ENCODE results near the gene MSX2.

Gene MSX2

DNA sequence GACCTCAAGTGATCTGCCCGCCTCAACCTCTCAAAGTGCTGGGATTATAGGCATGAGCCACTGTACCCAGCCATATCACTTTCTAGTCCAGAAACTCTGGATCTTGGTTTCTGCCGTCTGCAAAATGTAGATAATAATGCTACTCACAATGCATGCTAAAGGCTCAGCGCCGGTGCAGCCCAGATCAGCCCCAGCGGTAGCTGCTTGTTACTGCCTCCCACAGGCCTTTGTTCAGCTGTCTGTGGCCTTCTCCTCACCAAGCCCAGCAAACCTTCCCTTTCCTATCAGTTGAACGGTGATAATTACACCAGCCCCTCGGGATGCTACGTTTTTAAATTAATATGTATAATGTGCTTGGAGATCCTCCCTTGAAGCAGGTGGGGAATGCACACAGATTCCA, 26.2 kb upstream of the MSX2 start:
- in situ Hi-C loops (cut with HindIII; ENCODE audit: low pct_unique_long_range_greater_than_20kb, low sequenced_read_pairs) = no loop called here
- no peak for DNase-seq (ENCODE audit: low read depth in 1 of 2, low spot score in 1 of 2)

DNA sequence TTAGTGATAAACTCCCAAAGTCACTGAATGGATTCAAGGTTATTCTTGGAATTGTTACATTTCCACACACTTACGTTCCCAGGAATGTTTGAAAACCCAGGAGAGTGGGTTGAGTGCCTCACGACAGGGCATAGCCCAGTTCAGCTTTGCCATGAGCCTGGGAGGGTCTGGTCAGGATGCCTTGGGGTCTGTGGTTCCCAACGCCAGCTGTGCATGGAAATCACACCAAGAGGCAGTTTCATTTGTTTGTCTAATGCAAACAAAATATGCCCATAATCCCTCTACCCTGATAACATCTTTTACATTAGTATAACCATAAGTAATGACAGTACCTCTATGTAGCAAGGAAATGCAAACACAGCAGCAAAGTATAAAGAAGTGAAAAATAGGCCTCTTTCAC, 25.3 kb upstream of the MSX2 start:
- in situ Hi-C loops (cut with HindIII; ENCODE audit: low pct_unique_long_range_greater_than_20kb, low sequenced_read_pairs) = no loop called here
- DNase-seq (ENCODE audit: low read depth in 1 of 2, low spot score in 1 of 2) = peak in 1 of 2 experiments; percentile 44
- no peak for TF ChIP-seq JUND (IDR thresholded peaks at IDR 0.05; ENCODE audit: low read depth)

More for the DNA sequence above, 26.2 kb upstream of the MSX2 start:
- TF ChIP-seq JUND (IDR thresholded peaks at IDR 0.05; ENCODE audit: low read depth) = no peak

- TF ChIP-seq JUND (IDR thresholded peaks at IDR 0.05; ENCODE audit: low read depth) = no peak
- DNase-seq (ENCODE audit: low read depth in 1 of 2, low spot score in 1 of 2) = peak in 1 of 2 experiments; percentile 45
These were observed 17.3 kb upstream of the MSX2 start for GRCh38 chr5:174706997-174707572.

GRCh38 chr5:174707671-174708070, 16.7 kb upstream of the MSX2 start:
- DNase-seq (ENCODE audit: low read depth in 1 of 2, low spot score in 1 of 2) = no peak
- no peak for TF ChIP-seq JUND (IDR thresholded peaks at IDR 0.05; ENCODE audit: low read depth)
- in situ Hi-C loops (cut with HindIII; ENCODE audit: low pct_unique_long_range_greater_than_20kb, low sequenced_read_pairs) = no loop called here

More at GRCh38 chr5:174706997-174707572, 17.3 kb upstream of the MSX2 start:
- in situ Hi-C loops (cut with HindIII; ENCODE audit: low pct_unique_long_range_greater_than_20kb, low sequenced_read_pairs) = no loop called here

DNA sequence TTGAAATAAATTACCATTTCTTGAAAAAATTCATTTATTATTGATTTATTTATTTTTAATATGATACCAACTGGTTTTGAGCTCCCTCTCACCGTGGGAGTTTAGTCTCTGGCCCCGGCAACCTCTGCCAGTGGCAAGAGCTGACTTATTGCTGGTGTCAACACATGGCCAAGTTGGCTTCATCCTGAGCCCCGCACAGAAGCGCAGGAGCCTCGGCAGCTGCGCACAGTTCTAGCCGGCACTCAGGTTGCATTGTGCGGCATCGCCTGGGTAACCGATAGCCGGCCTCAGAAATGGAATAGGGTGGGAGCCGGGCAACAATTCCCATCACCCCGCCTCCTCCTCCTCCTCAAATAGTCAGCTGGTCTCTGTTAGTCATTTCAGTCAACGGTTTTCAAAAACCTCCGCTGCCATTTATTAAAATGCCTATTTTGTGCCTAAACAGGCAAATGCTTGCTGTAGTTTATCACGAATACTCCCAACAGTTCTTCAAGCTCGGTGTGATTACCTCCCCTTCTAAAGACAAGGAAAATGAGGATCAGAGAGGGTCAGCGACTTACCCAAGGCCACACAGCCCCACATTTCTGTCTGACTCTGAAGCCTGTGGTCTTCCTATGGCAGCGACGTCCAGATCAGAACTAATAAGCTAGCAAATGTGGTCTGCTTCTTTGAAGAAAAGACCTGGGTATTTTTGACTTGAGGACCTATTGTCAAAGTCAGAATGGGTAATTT, 15.7 kb upstream of the MSX2 start:
- in situ Hi-C loops (cut with HindIII; ENCODE audit: low pct_unique_long_range_greater_than_20kb, low sequenced_read_pairs) = no loop called here
- DNase-seq (ENCODE audit: low read depth in 1 of 2, low spot score in 1 of 2) = no peak
- no peak for TF ChIP-seq JUND (IDR thresholded peaks at IDR 0.05; ENCODE audit: low read depth)

GRCh38 chr5:174714751-174715150, 9.6 kb upstream of the MSX2 start:
- in situ Hi-C loops (cut with HindIII; ENCODE audit: low pct_unique_long_range_greater_than_20kb, low sequenced_read_pairs) = no loop called here
- TF ChIP-seq JUND (IDR thresholded peaks at IDR 0.05; ENCODE audit: low read depth) = no peak
- DNase-seq (ENCODE audit: low read depth in 1 of 2, low spot score in 1 of 2) = no peak

DNA sequence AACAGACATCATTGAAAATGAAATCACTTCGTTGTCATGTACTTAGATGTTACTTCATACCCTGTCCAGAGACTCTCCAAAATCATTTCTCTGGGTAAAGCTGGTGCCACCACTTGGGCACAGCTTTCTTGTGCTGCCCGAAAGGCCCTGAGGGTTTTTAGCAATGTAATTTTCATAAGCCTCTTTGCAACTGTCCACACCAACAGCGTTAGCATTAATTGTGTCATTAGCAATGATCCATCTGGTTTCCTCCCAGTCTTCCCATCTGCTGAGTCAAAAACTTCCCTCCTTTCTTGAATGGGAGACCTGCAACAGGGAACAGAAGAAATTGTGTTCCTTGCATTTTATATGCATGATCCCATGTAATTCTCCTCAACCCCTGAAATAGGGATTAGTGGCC, 8.6 kb upstream of the MSX2 start:
- no peak for DNase-seq (ENCODE audit: low read depth in 1 of 2, low spot score in 1 of 2)
- TF ChIP-seq JUND (IDR thresholded peaks at IDR 0.05; ENCODE audit: low read depth) = no peak
- in situ Hi-C loops (cut with HindIII; ENCODE audit: low pct_unique_long_range_greater_than_20kb, low sequenced_read_pairs) = no loop called here

GRCh38 chr5:174717826-174718455, 6.4 kb upstream of the MSX2 start:
- in situ Hi-C loops (cut with HindIII; ENCODE audit: low pct_unique_long_range_greater_than_20kb, low sequenced_read_pairs) = no loop called here
- TF ChIP-seq JUND (IDR thresholded peaks at IDR 0.05; ENCODE audit: low read depth) = no peak
- no peak for DNase-seq (ENCODE audit: low read depth in 1 of 2, low spot score in 1 of 2)

GRCh38 chr5:174718880-174719610, 5.3 kb upstream of the MSX2 start:
- DNase-seq (ENCODE audit: low read depth in 1 of 2, low spot score in 1 of 2) = no peak
- TF ChIP-seq JUND (IDR thresholded peaks at IDR 0.05; ENCODE audit: low read depth) = no peak
- in situ Hi-C loops (cut with HindIII; ENCODE audit: low pct_unique_long_range_greater_than_20kb, low sequenced_read_pairs) = no loop called here

DNA sequence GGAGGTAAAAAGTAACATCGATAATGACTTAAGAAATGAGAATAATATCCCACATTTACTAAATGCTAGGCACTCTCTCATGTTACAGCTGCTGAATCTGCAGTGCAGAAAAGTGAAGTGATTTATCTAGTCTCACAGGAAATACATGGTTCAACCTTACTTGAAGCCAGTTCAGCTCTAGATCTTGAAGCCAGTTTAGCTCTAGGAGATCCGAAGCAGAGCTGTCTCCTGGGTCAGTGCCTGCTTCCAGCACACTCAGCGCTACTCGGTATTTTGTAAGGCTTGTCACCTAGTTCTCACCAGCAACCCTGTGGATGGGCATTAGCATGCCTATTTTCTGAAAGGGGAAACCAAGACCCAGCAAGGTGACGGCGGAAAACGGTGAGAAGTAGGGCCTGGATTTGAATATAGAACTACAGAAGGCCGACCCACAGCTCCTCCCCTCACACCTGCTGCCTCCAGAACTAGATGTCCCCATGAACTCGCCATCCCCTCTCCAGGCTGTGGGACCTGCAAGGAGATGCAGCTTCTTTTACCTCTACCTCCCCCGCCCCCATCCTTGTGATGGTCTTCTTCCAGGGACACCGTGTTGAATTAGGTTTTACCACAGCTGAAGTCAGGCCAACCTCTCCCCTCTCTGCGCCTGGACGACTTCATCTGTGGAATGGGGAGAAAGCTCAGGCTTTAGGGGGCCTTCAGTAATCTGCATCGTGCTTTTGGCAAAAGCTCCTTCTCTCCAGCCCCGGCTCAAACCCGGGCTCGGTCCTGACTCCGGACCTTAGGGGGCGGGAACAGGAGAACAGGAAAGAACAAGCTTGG, 4.4 kb upstream of the MSX2 start:
- in situ Hi-C loops (cut with HindIII; ENCODE audit: low pct_unique_long_range_greater_than_20kb, low sequenced_read_pairs) = no loop called here
- no peak for DNase-seq (ENCODE audit: low read depth in 1 of 2, low spot score in 1 of 2)
- no peak for TF ChIP-seq JUND (IDR thresholded peaks at IDR 0.05; ENCODE audit: low read depth)

- DNase-seq (ENCODE audit: low read depth in 1 of 2, low spot score in 1 of 2) = no peak
- in situ Hi-C loops (cut with HindIII; ENCODE audit: low pct_unique_long_range_greater_than_20kb, low sequenced_read_pairs) = no loop called here
- TF ChIP-seq JUND (IDR thresholded peaks at IDR 0.05; ENCODE audit: low read depth) = no peak
These were observed 3.5 kb upstream of the MSX2 start for GRCh38 chr5:174720612-174721529.
